LHCN-M2 (cell line): Measurements from ENCODE around the gene STARD10. TPM values are rescaled to one million over a fixed set of nuclear protein-coding genes. Genes with fewer than 3 reads are reported as not detected.
A peak's percentile ranks its signal among the peaks of the same experiment; 100 is the strongest.

Source experiments
- DNase-seq: peaks from one replicate; pipeline ENCODE4 v3.0.0-alpha.2; 2012; ENCODE audit warnings: low read depth
- total RNA-seq: library from RNA; depleted of rRNA; stranded (reverse); fragments of >200 nt; gene quantifications from 2 replicates; pipeline ENCODE4 v1.2.3, GENCODE V29; 2014

STARD10 gene
- total RNA-seq, 1 experiment from 2014 or later = 3.2 TPM

- no peak for DNase-seq
Observed at GRCh38 chr11:72780296-72781062, 13.4 kb downstream of the STARD10 start.

- no peak for DNase-seq
Observed at GRCh38 chr11:72779495-72780128, 14.2 kb downstream of the STARD10 start.

- DNase-seq = no peak
Observed at GRCh38 chr11:72778535-72779494, 15.0 kb downstream of the STARD10 start.

- no peak for DNase-seq
Observed at GRCh38 chr11:72777755-72778278, 16.0 kb downstream of the STARD10 start.

- DNase-seq = no peak
Observed at GRCh38 chr11:72776844-72777754, 16.7 kb downstream of the STARD10 start.

GRCh38 chr11:72776117-72776843 is 17.6 kb downstream of the STARD10 start:
- DNase-seq = no peak

- no peak for DNase-seq
Observed at GRCh38 chr11:72775288-72776110, 18.3 kb downstream of the STARD10 start.

GRCh38 chr11:72774499-72774898 is 19.3 kb downstream of the STARD10 start:
- DNase-seq = no peak

- no peak for DNase-seq
Observed at GRCh38 chr11:72773696-72774095, 20.2 kb downstream of the STARD10 start.

- DNase-seq = peak; percentile 84
Observed at GRCh38 chr11:72773291-72773690, 20.6 kb downstream of the STARD10 start.

GRCh38 chr11:72772059-72772458 is 21.8 kb downstream of the STARD10 start:
- DNase-seq = no peak

- DNase-seq = no peak
Observed at GRCh38 chr11:72771507-72771906, 22.3 kb downstream of the STARD10 start.

GRCh38 chr11:72770799-72771198 is 23.0 kb downstream of the STARD10 start:
- no peak for DNase-seq

GRCh38 chr11:72769680-72770079 is 24.2 kb downstream of the STARD10 start:
- DNase-seq = no peak

- no peak for DNase-seq
Observed at GRCh38 chr11:72768581-72768980, 25.3 kb downstream of the STARD10 start.

GRCh38 chr11:72767203-72768062 is 26.4 kb downstream of the STARD10 start:
- no peak for DNase-seq

GRCh38 chr11:72766152-72766902 is 27.5 kb downstream of the STARD10 start:
- no peak for DNase-seq
